NCI-H1105 (cell line): ENCODE data around the gene NOTCH2.
"Not testable (repeated sequence)": the region's sequence is repeated elsewhere in the genome, so short reads cannot be mapped to it uniquely, and the experiment has no call there.

Experiments used
- DNase-seq: peaks from one replicate; lab custom pipeline; 2025; lab: John Stamatoyannopoulos, UW

Gene NOTCH2

DNA sequence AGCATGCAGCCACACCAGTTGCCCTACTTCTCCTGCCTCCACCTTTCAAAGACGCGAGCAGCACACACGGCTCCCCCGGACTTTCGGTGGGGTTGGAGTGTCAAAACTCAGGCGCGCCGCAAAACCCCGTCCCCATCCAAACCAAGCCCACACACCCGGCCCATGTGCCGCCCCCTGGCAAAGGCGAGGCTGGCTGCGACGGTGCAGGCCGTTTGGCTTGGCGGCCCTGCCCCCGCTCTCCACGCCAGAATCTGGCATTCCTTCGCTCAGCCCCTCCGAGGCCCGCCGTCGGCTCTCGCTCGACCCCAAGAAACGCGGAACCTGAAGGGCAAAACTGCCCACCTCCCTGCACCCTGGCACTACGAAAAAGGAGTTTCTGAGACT, 787 bp downstream of the NOTCH2 start:
- DNase-seq, result not testable (repeated sequence)

DNA sequence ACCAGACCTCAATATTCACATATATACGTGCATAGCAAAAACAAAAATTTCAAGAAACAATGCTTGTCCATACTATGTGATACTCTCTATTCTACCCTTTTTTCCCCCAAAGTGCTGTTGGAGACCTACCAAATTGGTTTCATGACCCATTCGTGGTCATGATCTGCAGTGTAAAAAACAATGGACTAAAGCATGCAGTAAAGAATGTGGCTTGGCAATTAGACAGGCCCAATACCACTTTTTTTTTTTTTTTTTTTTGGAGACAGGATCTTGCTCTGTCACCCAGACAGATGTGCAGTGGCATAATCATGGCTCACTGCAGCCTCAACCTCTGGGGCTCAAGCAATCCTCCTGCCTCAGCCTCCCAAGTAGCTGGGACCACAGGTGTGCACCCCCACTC, 21.3 kb downstream of the NOTCH2 start:
- DNase-seq, result not testable (repeated sequence)

DNA sequence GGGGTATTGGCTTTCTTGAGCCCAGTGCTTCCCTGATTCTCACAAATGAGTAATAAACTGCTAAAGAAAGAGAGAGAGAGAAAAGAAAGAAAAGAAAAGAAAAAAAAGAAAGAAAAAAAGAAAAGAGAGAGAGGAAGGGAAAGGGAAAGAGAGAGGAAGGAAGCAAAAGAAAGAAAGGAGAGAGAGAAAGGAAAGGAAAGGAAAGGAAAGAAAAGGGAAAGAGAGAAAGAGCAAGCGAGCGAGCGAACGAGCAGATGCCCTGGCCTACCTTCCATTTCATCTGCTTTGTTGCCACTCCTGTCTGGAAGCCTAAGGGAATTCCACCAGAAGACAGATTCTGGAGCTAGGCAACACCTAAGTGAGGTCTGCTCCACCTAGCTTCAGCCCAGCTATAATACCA, 27.7 kb downstream of the NOTCH2 start:
- DNase-seq, result not testable (repeated sequence)

DNA sequence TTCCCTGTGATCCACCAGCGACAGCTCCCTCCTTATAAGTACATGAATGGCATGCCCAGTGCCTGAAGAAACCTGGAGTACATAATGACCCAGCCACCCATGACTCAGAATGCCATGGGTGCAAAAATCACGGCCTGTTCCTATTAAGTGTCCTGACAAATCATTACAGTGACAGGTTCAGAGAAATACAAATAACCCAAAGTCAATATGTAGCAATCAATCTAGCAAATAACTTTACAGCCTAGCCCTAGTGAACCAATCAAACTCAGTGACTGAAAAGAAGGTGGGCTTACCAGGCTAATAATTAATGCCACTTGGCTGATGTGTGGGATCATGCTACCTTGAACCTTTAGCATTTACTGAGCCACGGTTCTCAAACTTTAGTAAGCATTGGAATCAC, 37.2 kb downstream of the NOTCH2 start:
- DNase-seq, result not testable (repeated sequence)

DNA sequence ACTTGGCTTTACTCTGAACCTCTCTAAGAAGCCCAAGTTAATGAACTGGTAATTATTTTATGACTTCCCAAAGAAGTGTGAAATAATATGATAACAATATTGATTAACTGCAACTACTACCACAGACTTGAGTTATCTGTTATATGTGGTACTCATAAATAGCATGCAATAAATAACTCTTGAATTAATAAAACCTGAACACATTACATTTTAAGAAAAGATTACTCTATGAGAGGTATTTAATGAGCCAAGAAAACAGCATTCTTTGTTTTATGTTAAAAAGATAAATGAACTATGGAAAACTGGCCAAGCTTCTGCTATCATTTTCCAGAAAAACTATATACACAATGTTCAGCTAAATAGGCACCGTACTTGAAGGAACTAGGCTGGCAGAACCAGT, 45.7 kb downstream of the NOTCH2 start:
- DNase-seq, result not testable (repeated sequence)

DNA sequence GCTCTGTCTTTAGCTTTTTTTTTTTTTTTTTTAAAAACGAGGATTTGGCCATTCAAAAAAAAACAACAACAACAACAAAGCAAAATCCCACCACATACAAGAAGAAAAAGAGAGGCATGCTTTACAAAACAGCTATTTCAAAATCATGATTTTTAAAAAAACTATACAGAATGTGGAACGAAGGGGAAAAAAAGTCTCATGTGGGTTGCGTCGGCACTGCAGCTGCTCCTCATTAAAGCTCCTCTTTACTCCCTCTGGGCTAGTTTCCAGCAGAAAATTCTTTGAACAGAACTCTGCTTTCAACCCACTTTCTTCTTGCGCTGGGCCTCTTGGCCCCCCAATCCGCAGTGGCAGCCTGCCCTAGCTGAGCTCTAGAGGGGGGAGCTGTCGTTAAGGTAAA, 54.5 kb downstream of the NOTCH2 start:
- DNase-seq, result not testable (repeated sequence)

DNA sequence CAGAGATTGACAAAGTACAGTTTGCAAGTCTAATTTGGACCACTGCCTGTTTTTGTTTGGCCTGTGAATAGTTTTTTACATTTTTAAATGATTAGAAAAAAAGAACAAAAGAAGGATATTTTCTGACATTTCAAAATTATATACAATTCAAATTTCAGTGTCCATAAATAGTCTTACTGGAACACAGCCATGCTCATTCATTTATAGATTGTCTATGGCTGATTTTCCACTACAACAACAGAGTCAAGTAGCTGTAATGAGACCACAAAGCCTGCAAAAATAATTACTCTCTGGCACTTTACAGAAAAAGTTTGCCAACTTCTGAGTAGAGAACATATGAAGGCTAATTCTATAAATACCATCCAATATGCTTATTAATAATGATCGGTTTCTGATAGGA, 61.1 kb downstream of the NOTCH2 start:
- not testable (repeated sequence) for DNase-seq

DNA sequence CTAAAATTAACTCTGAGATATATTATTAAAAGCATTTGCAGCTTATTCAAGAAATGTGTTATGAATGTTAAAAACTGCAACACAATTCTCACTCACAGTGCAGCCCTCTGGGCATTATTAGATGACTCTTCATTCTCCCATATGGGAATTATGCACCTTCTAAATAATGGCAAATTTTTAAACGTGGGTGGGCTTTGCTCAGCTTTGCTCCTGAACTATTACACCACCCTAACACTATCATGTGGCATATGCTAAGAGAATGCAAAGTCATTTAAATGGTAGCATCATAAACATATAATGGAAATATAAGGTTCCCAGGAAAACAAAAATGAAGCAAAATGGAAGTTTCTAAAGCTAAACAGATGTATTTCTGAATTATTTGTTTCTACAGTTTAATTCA, 61.6 kb downstream of the NOTCH2 start:
- not testable (repeated sequence) for DNase-seq

DNA sequence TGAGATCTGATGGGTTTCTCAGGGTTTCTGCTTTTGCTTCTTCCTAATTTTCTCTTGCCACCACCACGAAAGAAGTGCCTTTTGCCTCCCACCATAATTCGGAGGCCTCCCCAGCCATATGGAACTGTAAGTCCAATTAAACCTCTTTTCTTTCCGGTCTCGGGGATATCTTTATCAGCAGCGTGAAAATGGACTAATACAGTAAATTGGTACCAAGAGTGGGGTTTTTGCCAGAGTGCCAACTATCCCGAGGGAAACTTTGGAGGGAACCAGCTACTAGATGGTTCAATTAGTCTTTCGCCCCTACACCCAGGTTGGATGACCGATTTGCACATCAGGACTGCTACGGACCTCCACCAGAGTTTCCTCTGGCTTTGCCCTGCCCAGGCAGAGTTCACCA, 68.4 kb downstream of the NOTCH2 start:
- DNase-seq, result not testable (repeated sequence)

DNA sequence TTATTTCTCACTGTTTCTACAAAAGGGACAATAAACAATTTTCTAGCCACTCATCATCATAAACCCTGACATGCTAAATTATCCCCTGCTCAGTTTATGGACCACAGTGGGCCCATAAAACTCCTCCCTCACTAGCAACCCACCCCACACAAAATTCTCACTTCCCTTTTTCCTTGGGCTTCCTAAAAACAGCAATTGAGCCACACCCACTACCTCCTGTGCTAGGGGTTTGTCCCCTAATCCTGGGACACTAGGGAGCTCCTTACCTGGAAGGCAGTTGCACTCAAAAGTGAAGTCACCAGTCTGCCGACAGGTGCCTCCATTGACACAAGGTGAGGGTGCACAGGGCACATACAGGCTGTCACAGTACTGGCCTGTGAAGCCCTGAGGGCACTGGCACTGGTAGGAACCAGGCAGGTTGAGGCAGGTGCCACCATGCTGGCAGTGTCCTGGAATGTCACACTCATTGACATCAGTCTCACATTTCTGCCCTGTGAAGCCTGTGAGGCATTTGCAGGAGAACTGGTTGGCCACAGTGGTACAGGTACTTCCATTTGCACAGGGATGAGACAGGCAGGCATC, 72.6 kb downstream of the NOTCH2 start:
- DNase-seq, result not testable (repeated sequence)

DNA sequence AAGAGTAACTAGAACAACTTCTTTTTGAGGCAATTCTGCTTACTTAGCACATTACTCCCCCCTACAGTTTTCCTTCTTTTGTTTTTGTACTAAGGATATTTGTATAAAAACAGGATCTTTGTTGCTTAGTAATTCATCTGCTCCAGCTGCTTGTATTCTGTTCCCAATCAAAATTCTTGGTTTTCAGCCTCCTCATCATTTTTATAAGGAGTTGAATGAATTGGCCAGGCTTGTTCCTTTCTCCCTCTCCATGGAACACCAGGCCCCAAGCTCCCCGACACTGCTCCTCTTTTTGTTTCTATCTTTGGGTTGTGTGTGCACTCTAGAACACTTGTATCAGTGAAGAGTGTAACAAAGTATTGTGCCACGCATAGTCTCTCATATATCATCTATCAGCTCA, 73.5 kb downstream of the NOTCH2 start:
- not testable (repeated sequence) for DNase-seq

DNA sequence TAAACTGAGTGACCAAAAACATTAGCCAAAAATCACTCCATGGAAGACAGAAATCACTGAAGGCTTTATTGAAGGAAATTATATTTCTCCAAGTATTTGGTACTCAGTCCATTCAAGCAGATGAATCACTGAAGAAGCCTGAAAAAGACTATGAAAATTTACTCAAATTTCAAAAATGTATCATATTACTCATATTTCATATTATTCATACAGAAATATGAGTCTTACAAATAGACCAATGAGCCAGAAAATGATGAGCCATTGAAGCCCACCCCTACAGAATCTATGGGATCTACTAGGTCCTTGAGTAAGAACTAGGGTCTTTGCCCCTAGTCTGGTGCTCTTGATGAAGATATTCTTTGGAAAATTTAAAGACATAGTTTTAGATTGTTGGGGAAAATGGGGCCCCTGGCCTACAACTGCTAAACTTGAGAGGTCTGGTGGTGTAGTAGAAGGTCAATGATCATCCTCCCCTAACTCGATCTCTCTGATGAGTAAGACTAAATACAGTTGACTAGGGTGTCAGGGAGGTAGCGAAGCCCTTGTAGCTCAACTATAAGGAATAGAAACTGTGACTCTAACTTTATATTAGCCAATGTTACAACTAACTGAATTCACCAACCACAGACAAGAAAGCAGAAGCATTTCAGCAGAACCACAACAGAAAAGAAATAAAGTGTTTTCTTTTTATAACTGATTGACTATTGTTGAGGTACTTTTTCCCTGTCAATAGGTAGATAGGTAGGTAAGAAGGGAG, 81.0 kb downstream of the NOTCH2 start:
- DNase-seq, result no peak

DNA sequence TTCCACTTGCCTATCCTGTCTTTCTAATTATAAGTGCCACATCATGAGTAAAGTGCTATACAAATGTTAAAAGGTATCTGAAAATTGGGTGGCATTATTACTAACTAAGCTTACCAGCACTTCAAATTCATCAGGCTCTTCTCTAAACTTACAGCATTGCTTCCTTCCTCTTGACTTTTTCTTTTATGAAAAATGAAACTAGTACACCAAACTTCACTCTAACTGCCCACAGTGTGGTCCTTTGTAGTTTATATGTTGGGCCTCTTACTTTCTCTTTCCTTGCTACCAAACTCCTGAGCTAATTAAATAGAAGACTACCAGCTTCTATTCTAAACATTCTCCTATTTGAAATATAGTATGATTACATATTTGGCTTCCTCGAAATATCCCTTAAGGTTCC, 81.8 kb downstream of the NOTCH2 start:
- DNase-seq, result no peak

DNA sequence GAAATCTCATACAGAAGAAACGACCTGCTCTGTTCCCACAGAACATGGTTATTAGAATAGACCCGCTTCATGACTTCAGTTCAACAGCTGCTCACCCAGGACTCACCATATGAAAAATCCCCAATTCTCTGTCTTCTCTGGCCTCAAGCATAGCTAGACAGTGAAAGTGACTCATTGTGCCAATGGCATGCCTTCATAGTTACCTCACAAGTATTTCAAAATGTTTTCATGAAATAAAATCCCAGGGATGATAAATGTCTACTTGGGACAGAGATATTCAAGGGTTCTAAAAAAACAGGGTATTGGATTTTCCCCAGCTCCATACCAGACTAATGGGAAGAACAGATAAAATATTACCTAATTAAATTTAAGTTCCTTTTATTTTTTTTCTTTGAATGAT, 82.3 kb downstream of the NOTCH2 start:
- DNase-seq, result no peak

DNA sequence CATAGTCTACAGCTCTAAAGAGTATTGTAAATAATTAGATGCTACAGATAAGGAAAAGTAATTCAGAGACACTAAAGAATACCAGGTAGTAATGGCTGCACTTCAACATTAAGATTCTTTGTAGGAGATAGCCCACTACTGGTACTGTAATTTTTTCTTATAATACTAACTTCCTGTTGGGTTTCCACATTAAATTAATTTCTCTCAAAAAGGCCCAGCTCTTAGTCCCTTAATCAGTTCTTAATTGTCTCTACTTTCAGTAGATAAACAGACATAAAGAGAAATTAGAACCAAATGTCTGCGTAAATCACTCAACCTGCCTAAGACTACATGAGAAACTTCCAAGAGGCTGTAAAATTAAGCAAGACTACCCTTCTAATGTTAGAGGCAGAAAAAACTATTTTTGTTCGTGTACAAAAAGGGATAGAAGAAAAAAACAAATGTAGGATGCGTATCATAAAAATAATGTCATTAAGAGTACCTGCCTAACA, 83.4 kb downstream of the NOTCH2 start:
- DNase-seq, result no peak

DNA sequence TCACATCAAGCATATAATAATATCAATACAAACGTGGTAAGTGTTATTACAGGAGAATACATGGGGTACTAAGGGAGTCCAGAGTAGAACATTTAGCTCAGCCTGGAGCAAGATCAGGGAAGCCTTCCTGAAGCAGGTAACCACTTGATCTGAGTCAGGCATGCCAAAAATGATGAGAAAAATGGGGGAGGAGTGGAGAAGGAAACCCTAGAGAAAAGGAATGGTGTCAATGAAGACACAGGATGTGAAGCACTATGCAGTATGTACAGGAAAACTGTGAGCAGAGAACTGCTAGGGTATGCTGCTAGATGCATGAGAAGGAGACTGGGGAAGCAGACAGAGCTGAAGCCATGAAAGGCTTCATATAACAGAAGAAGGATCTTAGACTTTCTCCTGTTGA, 84.7 kb downstream of the NOTCH2 start:
- no peak for DNase-seq

DNA sequence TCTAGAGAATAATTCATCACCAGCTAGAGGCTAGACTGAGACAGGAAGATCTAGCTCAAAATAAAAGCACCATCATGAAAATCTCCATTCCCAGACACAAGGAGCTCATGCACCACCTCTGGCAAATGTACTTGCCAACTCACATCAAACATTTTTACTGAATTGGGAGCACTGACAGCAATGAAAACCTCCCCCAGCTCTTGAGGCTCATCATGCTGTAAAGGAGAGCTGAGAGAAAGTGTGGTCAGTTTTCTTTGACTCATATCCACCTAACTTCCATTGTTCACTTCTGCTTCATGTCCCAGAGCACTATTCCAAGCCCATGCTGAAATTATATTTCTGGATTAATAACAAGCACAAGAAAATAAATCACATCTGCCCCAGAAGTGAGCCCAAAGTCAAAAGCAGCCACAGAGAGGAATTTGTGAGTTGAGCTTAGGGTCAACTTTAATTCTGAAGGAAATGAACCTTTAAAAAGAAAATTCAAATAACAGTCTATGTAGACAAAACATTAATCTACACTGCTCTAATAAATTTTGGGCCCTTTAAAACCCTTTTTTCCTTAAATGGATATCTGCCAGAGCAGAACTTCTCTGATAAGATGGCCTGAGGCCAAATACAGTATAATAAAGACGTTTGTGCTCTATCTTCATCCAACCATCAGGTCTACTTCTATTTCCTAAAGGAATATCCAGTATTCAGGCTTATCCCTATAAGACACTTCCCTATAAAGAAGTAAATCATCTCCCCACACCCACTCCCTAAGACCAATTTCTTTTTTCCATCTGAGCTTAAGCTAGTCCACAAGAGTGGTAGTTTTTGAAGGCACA, 87.3 kb downstream of the NOTCH2 start:
- DNase-seq, result no peak

DNA sequence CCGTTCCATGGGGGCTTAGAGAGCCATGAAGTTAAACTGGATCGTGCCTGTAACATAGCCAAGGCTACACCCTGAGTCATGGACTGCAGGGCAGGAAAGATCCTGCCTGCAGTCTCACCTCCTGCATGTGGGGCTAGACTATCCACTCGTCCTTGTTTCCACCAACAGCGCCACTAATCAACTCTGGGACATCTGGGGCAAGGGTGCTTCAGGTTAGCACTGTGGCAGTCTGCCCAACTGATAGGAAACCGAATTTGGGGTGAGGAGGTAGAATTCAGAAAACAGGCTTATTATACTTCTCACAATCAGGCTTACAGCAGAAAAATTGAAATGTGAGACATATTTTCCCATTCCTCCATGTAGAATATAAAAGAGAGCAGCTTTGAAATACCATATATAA, 88.0 kb downstream of the NOTCH2 start:
- DNase-seq, result no peak

DNA sequence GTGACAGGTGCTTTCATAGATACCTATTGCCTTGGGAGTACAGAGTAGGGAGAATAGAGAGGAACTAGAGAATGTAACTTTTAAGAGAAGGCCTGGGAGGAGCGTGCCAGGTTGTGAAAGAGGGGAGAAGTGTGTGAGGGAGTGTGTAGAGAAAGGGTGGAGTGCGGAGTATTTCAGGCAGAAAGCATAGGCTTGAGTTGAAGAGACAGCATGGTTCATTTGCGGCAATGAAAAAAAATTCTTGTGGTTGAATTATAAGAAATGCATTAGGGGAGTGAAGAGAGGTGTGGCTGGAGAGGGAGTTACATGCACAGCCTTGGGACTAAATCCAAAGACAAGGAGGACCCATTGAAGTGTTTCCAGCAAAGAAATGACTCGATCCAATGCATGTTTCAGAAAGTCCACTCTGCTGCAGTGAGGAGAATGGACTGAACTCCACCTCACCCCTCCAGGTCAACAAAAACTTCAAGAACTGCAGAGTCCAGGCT, 91.4 kb downstream of the NOTCH2 start:
- no peak for DNase-seq

DNA sequence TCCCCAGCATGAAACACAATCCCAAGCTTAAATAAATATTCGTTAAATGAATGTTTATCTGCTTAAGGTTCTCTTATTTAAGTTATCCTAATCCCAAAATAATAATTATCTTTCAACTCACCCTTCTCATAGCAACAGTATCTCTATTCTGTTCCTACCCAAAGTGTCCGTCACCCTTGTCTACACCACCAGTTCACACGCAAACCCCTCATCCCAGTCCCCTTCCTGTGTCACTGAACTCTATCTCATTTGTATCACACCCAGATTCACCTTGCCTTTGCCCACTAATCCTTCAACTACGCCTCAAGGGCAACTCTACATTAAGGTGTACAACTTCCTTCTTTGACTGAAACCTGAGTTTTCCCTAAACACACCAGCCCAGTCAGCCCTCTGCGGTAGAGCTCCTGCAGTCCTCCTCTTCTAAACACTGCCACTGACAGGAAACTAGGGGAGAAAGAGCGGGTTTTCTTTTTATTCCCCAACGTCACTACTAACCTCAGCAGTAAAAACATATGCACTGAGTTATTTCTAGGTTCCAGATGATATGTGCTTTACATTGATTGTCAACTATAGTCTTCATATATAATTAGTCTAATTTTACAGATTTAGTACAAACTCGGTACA, 92.2 kb downstream of the NOTCH2 start:
- DNase-seq, result not testable (repeated sequence)

DNA sequence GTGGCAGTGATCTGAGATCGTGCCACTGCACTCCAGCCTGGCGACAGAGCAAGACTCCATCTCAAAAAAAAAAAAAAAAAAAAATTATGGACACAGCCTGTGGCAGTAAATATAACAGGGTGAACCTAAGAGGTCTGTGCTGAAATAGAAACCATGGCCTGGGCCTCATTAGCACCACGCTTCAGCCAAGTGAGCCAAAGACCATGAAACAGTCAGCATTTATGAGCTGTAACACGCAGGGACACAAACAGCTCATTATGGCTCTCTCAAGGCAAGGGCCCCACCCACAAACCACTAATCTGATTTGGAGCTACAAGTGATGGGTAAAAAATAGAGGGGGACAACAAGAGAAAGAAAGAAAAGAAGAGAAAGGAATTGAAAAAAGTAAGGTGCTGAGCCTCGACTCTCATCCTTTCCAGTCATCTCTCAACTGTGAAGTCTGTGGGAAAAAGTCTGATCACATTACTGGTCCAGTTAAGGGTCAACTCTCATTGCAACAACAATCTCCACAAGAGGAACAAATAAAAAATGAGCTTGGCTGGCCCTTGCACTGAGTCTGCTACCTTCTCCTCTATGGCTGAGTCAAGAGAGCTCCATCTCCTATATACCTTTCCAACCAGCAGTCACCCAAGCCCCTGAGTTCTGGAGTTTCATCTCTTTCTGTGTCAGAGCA, 93.7 kb downstream of the NOTCH2 start:
- DNase-seq, result not testable (repeated sequence)

DNA sequence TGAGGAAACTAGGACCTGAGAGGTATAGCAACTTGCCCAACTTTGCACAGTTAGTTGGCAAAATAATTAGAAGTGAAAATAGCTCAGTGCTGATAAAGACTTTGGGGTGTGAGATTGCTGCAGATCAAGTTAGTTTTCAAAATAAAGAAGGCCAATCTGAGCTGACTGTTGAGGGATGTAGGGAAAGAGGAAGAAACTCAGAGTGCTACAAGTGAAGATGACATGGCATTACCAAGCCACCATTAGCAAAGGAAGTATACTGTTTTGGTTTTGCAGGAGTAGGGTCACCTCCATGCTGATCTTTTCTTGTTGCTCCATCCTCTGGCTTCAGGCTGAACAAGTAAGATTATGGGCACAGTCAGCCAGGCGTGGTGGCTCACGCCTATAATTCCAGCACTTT, 94.5 kb downstream of the NOTCH2 start:
- DNase-seq, result no peak
